HG03175 (cell line): ENCODE data around the gene PAPOLA.
A peak's percentile ranks its signal among the peaks of the same experiment; 100 is the strongest.

ENCODE experiments used
- ATAC-seq: cut with Tn5 transposase; IDR thresholded peaks from one replicate; pipeline ENCODE4 v1.9.1; 2021; ENCODE audit warnings: mild to moderate bottlenecking, moderate library complexity; ENCODE audit not compliant: unreplicated experiment

The PAPOLA gene

GRCh38 chr14:96559571-96559970 is 57.4 kb downstream of the PAPOLA start:
- ATAC-seq: no peak

DNA sequence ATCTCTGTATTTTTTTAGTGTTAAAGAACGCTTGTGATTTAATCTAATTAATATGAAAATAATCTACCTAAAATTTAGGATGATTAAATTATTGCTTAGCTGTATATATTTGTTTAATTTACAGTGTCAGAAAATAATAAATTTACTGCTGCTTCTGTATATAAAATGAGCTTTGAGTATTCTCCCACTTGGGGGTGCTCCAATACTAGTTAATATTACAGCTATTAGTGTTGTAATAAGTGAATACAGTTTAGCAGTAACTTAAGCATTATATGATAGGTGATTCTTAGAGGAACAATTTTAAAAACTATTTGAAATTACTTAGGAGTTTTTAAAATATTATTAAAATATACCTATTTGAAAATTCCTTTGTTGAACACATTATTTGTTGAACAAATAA is 62.2 kb downstream of the PAPOLA start:
- ATAC-seq: no peak

GRCh38 chr14:96565811-96566210 is 63.6 kb downstream of the PAPOLA start:
- ATAC-seq: no peak

GRCh38 chr14:96567289-96567899 is 65.2 kb downstream of the PAPOLA start:
- no peak for ATAC-seq

DNA sequence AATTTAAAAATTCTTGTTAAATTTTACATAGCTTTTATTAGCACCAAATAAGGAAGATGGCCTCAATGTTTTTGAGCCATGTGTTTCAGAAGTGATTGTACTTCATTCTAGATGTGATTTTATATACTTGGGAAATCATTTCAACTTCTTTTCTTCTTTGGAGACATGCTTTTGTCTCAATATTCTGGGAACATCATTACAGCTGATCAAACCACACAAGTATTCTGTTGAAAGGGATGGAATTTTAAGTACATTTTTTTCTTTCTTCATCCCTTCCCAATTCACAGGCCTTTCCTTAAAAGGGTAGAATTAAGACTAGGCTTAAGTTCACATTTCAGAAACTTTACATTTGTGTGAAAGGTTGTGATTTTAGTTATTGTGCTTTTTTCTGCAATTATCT is 66.4 kb downstream of the PAPOLA start:
- ATAC-seq: no peak

DNA sequence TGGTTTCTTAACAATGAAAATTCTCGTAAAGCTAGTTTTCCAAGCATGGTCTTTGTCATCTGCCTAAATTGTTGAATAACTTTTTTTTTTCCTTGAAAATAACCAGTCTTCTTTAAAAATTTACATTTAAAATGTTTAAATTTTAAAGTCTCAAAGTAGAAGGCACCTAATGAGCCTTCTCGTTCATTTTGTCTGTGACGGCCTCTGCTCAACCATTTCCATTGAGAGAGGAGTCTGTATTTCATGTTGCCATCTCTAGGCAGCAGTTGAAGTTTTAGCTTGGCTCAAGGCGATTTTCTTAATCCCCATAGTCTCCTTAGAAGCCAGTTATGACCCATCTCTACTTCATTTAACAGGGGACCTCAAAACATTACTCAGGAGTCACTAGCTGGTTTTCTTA is 69.1 kb downstream of the PAPOLA start:
- no peak for ATAC-seq

DNA sequence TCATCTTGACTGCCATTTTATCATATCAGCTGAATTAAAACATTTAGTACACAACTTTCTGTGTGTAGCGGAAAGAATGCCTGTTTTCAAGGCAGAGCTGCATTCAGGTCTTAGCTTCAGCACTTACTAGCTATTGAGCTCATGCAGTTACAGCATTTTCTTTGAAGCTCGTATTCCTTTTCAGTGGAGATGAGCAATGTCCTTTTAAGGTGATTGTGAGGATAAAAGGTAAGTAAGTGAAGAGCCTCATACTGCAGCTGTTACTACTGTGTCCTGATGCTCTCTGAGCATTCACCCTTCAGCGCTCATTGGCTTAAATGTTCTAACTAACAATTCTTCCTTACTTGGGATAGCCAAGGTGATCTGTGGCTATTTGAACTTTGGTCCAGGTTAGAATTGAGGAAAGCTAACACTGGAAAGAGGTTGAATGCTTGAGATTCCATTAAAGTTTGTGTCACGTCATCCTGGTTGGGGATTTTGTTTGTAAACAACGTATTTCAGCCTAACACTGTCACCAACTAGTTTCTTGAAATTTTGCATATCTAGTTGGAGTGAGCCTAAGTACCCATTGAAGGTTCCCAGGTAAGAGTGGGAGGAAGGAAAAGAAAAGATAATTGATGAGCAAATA is 71.4 kb downstream of the PAPOLA start:
- no peak for ATAC-seq

DNA sequence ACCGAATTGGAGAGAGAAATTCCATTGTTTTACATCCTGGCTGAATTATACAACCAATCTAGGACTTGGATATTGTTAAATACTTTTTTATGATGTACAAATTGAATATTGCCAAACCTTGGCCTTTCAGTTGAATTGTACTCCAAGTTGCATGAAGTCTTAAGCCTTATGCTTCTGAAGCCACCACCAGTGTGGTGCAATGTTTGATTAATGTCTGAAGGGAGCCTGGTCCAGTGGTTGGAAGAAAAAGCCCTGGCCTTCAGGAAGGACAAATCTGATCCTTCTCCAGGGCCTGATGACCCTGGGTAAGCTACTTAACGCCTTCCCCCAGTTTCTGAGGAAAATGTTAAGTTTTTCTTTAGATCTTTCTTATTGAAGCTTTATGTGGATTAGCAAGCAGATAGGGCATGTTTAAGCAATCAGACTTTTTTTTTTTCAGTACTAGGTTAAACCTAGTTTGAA is 72.0 kb downstream of the PAPOLA start:
- ATAC-seq: no peak

- ATAC-seq: no peak
Observed at GRCh38 chr14:96574633-96575632, 72.8 kb downstream of the PAPOLA start.

DNA sequence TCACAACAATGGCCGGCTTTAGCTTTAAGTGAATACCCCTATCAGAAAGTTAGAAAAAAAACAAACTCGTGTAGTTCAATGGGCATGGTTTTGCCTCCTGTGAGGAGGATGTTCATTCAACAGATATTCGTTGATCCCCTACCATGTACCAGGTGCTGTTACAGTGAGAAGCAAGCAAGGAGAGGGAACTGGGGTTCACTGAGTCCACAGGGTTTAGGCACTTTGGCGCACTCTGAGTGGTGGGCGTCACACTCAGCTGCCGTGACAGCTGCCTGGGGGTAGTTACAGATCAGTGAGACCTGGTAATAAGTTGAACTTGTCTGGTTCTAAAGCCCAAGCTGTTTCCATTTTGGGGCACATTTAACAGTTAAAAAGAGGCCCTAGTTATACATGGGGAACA is 74.2 kb downstream of the PAPOLA start:
- ATAC-seq: no peak

GRCh38 chr14:96576937-96577336 is 74.8 kb downstream of the PAPOLA start:
- no peak for ATAC-seq

GRCh38 chr14:96578619-96579018 is 76.4 kb downstream of the PAPOLA start:
- no peak for ATAC-seq

GRCh38 chr14:96579358-96579757 is 77.2 kb downstream of the PAPOLA start:
- no peak for ATAC-seq

DNA sequence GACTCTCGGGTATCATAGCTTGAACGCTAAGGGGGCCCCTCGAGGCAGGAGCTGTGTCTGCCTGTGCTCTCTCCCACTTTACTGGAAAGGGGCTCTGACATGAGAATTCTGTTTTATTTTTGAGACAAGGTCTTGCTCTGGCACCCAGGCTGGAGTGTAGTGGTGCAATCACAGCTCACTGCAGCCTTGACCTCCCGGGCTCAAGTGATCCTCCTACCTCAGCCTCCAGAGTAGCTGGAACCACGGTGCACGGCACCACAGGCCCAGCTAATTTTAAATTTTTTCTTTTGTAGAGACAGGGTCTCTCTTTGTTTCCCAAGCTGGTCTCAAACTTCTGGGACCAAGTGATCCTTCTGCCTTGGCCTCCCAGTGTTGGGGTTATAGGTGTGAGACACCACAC is 77.7 kb downstream of the PAPOLA start:
- no peak for ATAC-seq

DNA sequence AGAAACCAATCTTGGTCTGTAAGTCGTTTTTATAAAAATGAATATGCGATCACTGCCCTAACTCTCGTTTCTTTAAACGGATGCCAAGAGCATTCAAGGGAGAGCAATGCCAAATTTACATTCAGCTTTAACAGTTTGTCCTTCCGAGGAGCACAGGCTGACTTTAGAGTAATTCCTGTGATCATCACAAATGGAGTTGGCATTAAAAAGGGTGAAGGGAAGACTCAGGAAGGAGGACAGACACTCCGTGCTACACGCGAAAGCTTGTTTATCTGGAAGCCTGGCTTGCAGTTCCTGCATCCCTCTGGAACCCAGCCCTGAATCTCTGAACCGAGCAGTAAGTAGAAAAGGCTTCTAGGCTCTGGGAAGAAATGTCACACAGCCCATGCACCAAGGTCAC is 78.4 kb downstream of the PAPOLA start:
- no peak for ATAC-seq

DNA sequence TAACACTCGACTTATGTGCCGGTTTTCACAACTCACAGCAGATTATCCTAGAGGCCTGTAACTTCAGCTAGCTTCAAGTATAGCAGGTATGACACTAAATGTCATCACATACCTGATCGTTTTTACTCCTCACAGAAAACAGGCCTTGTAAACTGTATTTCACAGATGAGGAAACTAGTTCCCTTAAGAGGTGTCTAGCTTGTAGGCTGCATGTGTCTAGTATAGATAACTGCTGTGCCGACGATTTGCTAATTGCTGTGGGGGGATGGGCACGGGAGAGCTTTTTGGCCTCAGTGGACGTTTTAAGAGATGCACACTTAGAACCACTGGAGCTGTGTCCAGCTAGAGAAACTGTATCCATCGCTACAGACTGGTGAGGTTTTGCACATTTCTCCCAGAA is 78.8 kb downstream of the PAPOLA start:
- no peak for ATAC-seq

- no peak for ATAC-seq
Observed at GRCh38 chr14:96581902-96582301, 79.7 kb downstream of the PAPOLA start.

DNA sequence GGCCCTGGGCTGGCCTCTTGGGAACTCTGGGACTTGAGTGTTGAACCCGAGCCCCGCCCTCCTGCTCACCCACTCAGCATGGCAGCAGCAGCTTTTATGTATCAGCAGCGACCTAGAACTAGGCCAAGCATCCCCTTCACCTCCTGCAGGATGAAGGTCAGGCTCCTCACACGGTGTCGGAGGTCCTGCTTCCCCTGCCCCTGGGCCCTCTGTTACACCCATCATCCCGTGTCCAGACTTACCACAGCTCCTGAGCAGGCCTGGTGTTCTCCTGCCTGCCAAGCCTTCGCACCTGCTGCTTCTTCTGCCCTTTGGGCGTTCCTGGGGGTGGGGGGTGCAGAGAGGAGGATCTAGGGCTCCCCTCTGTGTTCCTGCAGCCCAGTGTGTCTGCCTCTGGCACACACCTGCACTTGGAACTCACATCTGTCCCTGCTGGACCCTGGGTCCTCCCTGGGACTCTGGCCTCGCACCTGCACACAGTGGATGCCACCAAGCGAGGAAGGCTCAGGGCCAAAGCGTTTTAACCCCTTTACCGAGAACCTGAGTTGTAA is 80.3 kb downstream of the PAPOLA start:
- ATAC-seq: no peak

DNA sequence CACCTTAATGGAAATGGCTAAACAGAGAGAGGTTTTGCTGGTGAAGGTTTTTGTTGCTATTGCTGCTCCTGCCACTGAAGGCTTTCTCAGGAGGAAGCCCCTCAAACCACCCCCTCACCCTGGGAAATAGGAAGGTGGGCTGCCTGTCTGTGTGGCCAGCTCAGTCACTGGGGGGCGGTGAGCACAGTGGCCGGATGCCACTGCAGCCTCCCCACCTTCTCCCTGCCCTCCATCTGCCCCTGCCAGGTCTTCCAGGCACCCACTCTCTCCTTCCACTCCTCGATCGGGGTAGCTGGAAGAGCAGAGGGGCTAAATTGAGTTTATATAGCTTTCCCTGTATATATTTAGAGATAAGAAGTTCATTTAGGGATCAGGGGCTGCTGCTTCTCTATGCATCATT is 80.8 kb downstream of the PAPOLA start:
- ATAC-seq: no peak

GRCh38 chr14:96583569-96584041 is 81.4 kb downstream of the PAPOLA start:
- no peak for ATAC-seq

DNA sequence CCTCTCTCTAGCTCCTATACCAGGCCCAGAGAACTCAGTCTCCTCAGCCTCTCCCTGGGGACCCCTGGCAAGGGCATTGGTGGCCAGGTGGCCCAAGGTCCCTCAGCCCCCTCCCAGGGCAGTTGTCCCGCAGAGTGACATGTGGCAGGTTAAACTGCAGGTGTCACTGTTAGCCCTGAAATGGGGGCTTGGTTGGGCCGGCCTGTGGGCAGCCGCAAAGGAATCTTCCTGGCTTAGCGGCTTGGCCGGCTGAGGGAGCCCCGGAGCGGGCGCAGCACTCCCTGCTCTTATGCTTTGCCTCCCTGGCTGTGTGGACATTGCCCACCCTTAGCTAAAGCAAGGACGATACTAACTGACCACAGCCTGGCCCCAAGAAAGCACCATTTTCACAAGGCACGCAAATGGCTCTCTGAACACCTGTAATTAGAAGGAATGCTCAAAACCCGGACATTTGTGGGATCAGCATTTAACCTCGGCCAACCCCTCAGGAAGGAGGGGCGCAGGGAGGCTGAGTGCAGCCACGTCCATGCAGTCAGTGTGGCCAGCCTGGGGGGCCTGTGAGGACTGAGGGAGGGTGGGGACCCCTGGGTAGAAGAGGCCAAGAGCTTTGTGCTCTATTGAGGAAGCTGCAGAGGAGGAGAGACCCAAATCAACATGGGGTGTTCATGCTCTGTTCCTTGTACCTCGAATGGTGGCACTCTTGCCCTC is 82.2 kb downstream of the PAPOLA start:
- ATAC-seq: peak; percentile 61
